HCEC 1CT (cell line): ENCODE measurements around the gene TNFRSF11A.
A peak's percentile ranks its signal among the peaks of the same experiment; 100 is the strongest.

Source experiments
- DNase-seq: peaks from one replicate; pipeline ENCODE4 v3.0.0-alpha.2; 2017

TNFRSF11A gene

GRCh38 chr18:62324917-62325805 is at the start of gene TNFRSF11A:
TNFRSF11A (plus strand) TSS chr18:62325310; CDS start chr18:62325353, 43 bp downstream.
- peak; percentile 50 for DNase-seq

DNA sequence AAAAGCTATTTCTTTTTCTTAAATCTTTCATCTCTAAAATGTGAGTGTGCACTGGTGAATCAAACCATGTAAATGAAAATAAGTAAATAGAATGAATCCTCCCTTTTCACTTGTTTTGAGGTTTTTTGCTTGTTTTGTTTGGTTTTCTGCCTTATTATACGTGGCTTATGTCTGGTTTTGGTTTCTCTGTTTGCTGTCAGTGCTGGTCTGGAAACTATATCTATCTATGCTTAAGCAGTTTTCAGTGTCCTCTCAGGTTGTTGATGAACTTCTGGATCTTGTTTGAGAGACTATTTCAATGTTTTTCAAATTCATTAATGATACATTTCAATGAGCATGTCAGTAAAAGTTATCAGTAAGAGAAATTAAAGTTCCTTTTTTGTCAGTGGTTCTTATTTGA is 48.1 kb upstream of the TNFRSF11A start:
- DNase-seq: no peak

DNA sequence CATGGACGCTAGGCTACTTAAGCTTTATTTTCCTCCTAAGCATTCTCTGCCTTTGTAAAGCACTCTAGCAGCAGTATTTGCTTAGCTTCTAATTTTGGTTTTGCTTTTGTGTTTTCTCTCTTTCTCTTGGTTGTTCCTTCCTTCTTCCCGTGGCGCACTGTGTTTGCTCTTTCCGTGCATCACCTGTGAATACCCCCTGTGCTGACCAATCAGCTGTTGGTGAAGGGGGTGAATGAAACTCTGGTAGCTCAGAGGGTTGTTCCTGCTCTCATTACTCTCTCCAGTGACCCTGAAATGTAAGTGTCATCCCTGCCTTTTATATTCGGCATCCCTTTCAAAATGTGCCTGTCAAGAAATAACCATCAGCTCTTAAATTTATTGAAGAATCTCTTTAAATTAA is 45.5 kb upstream of the TNFRSF11A start:
- DNase-seq: no peak

- DNase-seq: no peak
Measured at GRCh38 chr18:62280058-62280457, 45.1 kb upstream of the TNFRSF11A start.

DNA sequence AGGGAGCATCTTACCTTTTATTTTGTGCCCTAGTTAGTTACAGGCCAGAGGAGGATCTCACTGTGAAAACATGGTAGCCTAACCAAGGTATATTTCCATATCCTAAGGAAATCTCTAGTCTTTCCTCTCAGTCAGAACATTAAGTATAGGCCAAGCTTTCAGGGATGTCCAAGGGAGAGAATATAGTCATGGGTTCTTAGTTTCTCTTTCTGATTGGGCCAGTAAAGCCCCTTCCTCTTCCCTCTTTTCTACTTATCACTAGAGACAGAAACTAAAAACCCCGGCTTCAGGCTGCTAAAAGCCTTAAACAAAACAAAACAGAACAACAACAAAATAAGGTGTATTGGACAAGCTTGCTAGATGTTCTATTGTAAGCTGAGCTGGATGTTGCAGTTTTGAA is 44.3 kb upstream of the TNFRSF11A start:
- DNase-seq: no peak

DNA sequence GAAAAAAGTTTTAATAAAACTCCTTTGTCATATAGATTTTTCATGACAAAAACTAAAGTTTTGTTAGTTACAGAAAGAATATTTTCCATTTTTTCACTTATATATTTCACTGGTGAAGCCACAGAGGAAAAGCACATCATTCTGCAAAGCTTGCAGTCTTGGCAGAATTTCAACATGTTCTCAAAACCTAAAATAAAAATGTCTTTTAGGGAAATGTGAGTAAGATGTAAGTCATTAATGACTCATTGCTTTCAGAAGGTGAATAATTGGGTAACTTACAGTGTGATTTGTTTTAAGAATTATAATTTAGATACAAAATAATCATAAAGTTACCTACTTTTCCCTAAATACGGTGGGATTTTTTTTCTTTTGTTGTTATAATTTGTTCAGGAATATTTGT is 43.4 kb upstream of the TNFRSF11A start:
- DNase-seq: peak; percentile 93

DNA sequence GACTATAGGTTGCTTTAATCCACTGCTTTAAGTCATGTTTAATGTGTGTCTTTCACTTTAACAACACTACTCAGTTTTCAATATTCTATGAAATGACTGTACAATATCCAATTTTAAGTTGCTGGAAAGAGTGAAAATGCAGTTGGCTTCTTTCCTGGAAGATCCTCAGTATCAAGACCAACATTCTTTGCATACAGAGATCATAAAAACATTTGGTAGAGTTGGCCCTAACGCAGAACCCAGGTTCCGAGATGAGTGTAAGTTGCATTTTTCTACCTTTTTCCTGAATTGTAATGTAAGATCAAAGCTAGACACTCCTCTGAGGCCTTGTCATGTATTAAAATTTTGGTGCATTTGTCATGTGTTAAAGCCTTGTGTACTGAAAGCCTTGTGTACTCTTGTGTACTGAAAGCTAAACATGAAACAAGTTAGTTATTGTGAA is 42.9 kb upstream of the TNFRSF11A start:
- DNase-seq: peak; percentile 66

DNA sequence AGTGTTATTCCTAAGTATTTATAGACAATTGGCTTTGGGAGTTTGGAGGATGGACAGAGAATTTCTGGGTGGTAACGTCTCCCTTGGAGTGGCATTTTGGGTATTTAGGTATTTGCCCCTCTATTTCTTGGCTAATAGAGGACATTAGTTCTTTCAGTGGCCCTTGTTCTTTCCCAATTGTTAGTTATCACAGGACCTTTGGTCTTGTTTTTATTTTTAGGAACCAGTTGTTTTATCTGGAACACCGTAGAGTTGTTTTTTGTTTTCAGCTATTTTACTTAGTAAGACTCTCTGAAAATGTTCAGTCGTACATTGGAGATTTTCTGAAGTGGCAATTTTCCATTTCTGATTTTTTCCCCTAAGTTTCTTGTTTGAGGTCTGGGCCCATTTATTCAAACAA is 40.5 kb upstream of the TNFRSF11A start:
- no peak for DNase-seq

- no peak for DNase-seq
Measured at GRCh38 chr18:62285281-62285680, 39.8 kb upstream of the TNFRSF11A start.

DNA sequence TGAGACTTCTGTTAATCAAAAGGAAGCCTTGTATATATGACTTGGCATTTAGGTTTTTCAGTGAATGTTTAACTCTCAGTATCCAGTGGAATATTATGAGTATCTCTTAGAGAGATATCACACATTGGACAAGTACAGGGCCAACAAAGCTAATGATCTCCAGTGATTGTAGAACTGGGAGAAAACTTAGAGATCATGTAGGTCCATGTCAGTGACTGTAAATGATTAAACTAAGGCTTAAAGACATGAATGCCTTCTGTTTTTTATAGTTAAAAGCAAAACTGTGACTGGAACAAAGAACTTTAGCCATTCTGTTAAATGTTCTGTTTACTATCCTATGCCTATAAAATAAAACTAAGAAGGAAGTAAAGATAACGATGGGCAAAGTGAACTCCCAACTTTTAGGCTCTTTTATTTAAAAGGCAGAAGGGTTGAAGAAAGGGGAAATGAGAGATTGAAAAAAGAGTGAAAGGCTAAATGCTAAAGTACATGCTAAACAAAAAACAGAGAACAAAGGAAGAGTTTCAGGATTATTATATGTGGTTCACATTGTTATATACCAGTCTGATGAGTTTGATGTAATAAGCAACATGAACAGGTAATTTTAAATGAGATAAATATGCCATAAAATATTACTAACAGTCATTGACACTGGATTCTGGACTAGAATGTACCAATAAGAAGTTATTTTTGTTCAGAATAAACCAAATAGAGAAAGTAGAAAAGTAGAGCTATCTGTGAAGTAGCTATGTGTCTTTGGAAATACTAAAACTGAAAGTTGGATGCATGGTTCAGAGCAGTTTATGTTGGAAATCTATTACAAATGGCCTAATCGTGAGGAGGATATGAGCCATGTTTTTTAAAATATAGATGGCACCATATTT is 37.1 kb upstream of the TNFRSF11A start:
- no peak for DNase-seq

DNA sequence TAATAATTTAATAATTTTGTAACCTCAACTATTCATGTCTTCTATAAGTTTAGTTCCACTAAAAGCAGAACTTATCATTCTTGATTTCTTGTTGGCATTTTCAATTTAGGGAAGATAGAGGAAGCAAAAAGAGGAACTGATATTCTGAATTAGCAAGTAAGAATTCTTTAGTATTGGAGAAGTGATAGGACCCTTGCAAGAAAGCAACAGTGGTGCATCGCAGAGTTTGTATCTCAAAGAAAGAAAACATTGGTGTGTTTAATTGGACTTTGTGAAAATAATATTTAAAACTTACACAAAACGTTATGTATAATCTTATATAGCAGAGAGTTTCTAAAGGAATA is 36.5 kb upstream of the TNFRSF11A start:
- DNase-seq: no peak

DNA sequence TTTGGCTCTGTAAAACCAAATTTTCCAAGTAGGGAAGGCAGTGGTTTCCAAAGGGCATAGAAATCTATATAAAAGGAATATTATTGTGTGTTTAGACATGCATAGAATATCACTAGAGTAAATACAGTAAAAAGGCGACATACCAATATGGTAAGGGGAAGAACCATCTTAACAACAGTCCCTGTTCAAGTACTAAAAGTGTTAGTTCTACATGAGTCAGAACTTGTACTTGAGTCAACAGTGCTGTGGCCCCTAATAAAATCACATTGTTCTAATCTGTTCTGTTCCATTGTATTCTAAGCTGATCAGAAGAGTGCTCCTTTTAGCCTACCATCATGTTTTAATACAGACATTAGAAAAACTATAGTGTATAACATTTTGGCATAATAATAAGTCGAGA is 36.1 kb upstream of the TNFRSF11A start:
- no peak for DNase-seq

DNA sequence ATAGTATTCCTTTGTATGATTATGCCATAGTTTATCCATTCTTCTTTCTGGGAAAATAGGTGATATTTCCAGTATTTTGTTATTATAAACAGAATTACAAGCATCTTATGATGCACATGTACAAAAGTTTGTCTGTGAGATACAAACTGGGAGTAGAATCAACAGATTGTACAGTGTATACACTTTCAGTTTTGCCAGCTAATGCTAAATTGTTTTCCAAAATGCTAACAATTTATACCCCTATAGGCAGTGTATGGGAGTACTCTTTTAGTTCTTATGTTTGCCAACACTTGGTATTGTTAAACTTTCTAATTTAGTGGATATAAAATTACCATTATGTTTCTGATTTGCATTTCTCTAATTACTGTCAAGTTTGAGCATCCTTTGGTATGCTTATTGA is 31.0 kb upstream of the TNFRSF11A start:
- no peak for DNase-seq

- DNase-seq: no peak
Measured at GRCh38 chr18:62300359-62300963, 24.6 kb upstream of the TNFRSF11A start.

DNA sequence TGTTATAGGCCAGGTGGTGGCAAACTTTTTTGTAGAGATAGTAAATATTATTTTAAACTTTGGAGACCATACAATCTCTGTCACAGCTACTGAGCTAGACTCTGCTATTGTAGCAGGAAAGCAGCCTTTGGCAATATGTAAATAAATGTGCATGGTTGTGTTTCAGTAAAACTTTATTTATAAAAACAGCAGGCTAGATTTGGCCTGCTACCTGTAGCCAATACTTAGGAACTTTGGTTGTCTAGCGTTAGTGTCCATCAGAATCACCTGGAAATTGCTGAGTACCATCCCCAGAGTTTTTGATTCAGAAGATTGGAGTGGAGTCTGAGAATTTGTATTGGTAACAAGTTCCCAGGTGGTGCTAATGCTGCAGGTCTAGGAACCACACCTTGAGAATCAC is 23.8 kb upstream of the TNFRSF11A start:
- no peak for DNase-seq

- no peak for DNase-seq
Measured at GRCh38 chr18:62312851-62313250, 12.3 kb upstream of the TNFRSF11A start.

GRCh38 chr18:62318228-62319180 is 6.6 kb upstream of the TNFRSF11A start:
- no peak for DNase-seq

DNA sequence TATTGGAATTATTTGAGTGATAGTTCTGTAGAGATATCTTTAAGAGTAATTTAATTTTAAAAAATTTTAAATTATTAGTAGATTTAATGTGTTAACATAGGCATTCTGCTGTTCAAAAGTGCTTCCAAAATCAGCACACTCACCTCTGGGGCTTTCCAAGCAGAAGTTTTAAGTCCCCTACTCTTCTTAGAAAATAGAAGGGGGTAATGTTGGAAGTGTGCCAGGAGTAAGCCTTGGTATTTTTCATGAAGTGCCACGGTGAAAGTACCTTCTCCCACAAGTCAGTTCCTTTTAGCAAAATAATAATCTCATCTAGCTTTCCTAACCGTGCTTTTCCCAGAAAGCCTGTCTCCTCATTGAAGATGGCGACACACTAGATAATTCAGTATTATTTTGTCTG is 3.9 kb upstream of the TNFRSF11A start:
- DNase-seq: no peak

DNA sequence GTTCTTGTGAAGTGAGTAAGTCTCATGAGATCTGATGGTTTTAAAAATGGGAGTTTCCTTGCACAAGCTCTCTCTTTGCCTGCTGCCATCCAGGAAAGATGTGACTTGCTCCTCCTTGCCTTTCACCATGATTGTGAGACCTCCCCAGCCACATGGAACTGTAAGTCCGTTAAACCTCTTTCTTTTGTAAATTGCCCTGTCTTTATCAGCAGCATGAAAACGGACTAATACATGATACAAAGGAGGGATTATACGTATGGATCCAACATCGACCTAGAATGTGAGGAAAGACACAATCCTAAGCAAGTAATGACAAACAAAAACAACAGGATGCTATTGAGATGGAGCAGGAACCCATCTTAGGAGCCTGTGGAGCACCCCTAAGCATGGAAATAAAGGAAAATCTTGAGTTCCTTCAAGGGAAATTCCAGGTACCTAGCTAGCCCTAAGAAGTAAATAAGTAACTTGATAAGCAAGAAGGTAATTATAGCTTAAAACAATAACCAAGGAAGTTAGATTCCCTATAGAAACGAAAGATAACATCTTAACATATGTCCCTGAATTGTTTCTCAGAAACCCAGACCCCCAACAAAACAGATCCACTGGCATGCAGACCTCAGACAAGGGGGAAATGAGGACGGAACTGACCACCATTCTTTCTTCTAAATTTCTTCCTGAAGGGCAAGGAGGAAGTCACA is 1.5 kb upstream of the TNFRSF11A start:
- no peak for DNase-seq

GRCh38 chr18:62324181-62324828 is 805 bp upstream of the TNFRSF11A start:
- DNase-seq: no peak
